Measurements from ENCODE around the gene GABRA4.

GABRA4 gene

DNA sequence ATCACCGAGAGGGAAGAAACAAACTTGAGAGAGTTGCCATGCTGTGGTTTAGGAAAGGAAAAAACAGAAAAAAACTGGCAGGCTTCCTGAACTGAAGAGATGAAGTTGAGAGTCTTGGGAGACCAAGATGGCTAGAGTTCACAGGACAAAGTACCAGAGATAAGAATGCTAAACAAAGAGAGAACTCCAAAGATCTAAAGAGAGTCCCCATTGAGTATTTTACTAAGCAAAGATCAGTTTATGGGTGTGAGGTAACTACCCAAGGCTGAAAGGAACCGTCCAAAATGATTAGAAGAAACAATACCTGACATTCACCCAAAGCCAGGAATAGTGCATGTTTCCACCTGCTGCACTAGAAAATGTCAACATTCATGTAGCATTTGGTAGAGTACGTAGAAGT lies 62.5 kb downstream of the GABRA4 start:
- H3K4me3 ChIP-seq (ENCODE audit: low read depth, low read length), result no peak overlapping the region
- no peak for DNase-seq (ENCODE audit: low read depth)
- TF ChIP-seq POLR2A (IDR thresholded peaks at IDR 0.05; ENCODE audit: extremely low read depth, insufficient read length), result no peak
- TF ChIP-seq, protein P1, sequence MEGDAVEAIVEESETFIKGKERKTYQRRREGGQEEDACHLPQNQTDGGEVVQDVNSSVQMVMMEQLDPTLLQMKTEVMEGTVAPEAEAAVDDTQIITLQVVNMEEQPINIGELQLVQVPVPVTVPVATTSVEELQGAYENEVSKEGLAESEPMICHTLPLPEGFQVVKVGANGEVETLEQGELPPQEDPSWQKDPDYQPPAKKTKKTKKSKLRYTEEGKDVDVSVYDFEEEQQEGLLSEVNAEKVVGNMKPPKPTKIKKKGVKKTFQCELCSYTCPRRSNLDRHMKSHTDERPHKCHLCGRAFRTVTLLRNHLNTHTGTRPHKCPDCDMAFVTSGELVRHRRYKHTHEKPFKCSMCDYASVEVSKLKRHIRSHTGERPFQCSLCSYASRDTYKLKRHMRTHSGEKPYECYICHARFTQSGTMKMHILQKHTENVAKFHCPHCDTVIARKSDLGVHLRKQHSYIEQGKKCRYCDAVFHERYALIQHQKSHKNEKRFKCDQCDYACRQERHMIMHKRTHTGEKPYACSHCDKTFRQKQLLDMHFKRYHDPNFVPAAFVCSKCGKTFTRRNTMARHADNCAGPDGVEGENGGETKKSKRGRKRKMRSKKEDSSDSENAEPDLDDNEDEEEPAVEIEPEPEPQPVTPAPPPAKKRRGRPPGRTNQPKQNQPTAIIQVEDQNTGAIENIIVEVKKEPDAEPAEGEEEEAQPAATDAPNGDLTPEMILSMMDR (IDR thresholded peaks at IDR 0.05; ENCODE audit: low read depth, low read length), result no peak
- no peak for TF ChIP-seq MYC (IDR thresholded peaks at IDR 0.05; ENCODE audit: low read depth, low read length)

DNA sequence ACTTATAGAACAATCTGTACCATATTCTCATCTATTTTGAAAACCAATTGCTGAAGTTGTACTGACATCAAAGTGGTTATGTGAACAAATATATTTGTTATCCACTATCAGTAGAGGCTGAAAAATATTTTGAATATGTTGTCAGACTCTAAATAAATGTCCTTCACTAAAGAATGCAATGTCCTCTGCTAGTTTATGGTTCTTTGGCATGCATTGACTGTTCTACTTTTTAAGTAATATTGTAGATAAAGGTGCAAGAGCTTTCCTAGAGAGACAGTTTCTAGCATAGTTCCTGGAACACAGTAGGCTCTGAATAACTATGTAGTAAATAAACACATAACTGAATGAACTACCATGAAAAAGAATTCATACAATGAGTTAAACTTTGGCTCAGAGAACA lies 66.2 kb downstream of the GABRA4 start:
- no peak overlapping the region for H3K4me3 ChIP-seq (ENCODE audit: low read depth, low read length)
- TF ChIP-seq MYC (IDR thresholded peaks at IDR 0.05; ENCODE audit: low read depth, low read length) (no peak), POLR2A (IDR thresholded peaks at IDR 0.05; ENCODE audit: extremely low read depth, insufficient read length) (no peak)
- TF ChIP-seq, protein P1 (IDR thresholded peaks at IDR 0.05; ENCODE audit: low read depth, low read length), result no peak
- TF ChIP-seq, protein P2, sequence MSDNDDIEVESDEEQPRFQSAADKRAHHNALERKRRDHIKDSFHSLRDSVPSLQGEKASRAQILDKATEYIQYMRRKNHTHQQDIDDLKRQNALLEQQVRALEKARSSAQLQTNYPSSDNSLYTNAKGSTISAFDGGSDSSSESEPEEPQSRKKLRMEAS (IDR thresholded peaks at IDR 0.05; ENCODE audit: low read depth, low read length), result no peak
- DNase-seq (ENCODE audit: low read depth), result no peak

DNA sequence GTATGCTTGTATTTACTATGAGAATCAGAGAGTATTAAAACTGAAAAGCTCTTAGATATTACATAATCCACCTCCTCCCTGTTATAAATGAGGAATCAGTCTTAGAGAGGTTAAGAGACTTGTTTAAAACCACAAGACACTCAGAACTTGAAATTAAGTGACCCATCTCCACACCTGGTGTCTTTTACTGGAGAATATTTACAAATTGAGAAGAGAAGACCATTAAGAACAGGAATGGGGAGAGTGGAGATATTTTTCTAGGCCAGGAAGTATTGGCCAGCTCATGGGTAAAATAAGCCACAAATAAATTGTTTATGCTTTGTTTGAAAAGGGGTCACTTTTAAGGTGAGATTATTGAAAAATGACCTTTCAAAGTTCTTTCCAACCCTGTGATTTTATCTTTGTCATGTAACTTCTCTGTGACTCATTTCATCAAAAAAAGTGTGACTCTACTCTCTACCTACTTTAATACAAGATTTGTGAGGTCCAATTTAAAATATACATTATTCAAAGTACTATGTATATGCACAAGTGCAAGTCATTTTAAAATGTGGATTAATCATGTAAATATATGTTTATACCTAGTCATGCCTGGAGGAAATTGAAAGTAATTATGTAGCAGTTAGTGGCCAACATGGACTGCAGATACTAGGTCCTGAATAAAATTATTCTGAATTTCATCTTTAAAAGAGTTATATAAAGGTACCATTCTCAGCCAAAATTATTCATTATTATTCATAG lies 68.4 kb downstream of the GABRA4 start:
- no peak overlapping the region for H3K4me3 ChIP-seq (ENCODE audit: low read depth, low read length)
- TF ChIP-seq MYC (IDR thresholded peaks at IDR 0.05; ENCODE audit: low read depth, low read length), result no peak
- TF ChIP-seq, protein P2 (IDR thresholded peaks at IDR 0.05; ENCODE audit: low read depth, low read length), result no peak
- TF ChIP-seq, protein P1 (IDR thresholded peaks at IDR 0.05; ENCODE audit: low read depth, low read length), result no peak
- TF ChIP-seq POLR2A (IDR thresholded peaks at IDR 0.05; ENCODE audit: extremely low read depth, insufficient read length), result no peak
- no peak for DNase-seq (ENCODE audit: low read depth)

DNA sequence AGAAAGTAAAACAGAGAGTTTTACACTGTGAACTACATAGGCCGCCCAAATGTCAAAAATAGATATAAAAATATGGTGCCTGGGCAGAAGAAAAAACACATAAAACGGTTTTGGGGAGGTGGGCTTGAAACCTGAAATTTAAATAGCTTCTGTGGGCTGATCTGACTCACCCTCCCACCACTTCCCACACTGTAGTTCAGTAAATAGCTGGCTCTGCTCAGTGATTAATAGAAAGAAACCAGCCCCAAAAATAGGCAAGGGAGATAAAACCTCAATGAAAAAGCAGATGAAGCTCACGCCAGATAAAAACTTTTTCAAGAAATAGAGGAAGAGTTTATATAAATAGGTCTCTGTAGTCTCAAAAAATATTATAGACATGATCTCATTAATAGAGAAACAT lies 71.2 kb downstream of the GABRA4 start:
- DNase-seq (ENCODE audit: low read depth), result no peak
- no peak overlapping the region for H3K4me3 ChIP-seq (ENCODE audit: low read depth, low read length)
- TF ChIP-seq, protein P1 (IDR thresholded peaks at IDR 0.05; ENCODE audit: low read depth, low read length), result no peak
- TF ChIP-seq POLR2A (IDR thresholded peaks at IDR 0.05; ENCODE audit: extremely low read depth, insufficient read length) (no peak), MYC (IDR thresholded peaks at IDR 0.05; ENCODE audit: low read depth, low read length) (no peak)
- TF ChIP-seq, protein P2 (IDR thresholded peaks at IDR 0.05; ENCODE audit: low read depth, low read length), result no peak

DNA sequence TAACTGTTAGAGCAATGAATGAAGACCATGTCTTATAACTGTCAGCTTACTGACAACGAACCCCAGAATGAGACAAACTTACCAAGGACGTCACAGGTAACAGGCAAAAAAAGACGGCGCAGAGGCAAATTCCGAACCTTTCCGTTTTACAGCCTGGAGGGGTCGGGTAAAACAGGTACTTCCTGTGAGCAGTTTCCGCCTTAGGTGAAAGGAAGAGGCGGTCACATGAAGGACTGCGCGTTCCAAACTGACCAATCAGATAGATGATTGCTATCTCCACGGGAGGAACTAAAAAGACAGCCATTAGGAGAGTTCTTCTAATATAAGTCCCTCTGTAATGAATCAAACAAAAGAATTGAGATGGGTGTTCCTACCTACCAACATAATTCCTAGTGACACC lies 84.3 kb downstream of the GABRA4 start, which contains the start of gene COX7B2:
COX7B2 (minus strand) TSS at position 168 of the 400 bp plus-strand sequence. CDS start 174,053 bp downstream, outside the sequence.
- no peak within 1 kb of the TSS for H3K4me3 ChIP-seq (ENCODE audit: low read depth, low read length)
- no peak for DNase-seq (ENCODE audit: low read depth)
- TF ChIP-seq POLR2A (IDR thresholded peaks at IDR 0.05; ENCODE audit: extremely low read depth, insufficient read length) (no peak), MYC (IDR thresholded peaks at IDR 0.05; ENCODE audit: low read depth, low read length) (no peak)
- TF ChIP-seq, protein P2 (IDR thresholded peaks at IDR 0.05; ENCODE audit: low read depth, low read length), result no peak
- TF ChIP-seq, protein P1 (IDR thresholded peaks at IDR 0.05; ENCODE audit: low read depth, low read length), result no peak

All from NB4 (cell line).